NCI-H187 treated with DMSO at 0.1 percent for 48 hours (cell line): Measurements from ENCODE around the gene SPP2.

ENCODE experiments used
- DNase-seq: peaks from one replicate; lab custom pipeline; 2025; lab: John Stamatoyannopoulos, UW

SPP2 gene

GRCh38 chr2:234092344-234092743 is 41.8 kb downstream of the SPP2 start:
- no peak for DNase-seq

- DNase-seq, result no peak
Observed at GRCh38 chr2:234095301-234095700, 44.8 kb downstream of the SPP2 start.

- DNase-seq, result no peak
Observed at GRCh38 chr2:234096164-234096563, 45.7 kb downstream of the SPP2 start.

- DNase-seq, result no peak
Observed at GRCh38 chr2:234098681-234099080, 48.2 kb downstream of the SPP2 start.

DNA sequence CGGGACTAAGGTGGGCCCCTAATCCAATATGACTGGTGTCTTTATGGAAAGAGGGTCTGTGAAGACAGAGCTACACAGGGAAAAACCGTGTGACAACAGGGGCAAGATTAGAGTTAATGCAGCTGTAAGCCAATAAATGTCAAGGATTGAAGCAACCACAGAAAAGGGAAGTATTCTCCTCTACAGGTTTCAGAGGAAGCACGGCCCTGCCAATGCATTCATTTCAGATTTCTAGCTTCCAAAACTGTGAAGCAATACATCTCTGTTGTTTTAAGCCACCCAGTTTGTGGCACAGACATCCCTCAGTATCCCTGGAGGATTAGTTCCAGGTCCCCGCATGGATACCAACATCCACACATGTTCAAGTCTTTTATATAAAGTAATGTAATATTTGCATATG is 48.8 kb downstream of the SPP2 start:
- no peak for DNase-seq

DNA sequence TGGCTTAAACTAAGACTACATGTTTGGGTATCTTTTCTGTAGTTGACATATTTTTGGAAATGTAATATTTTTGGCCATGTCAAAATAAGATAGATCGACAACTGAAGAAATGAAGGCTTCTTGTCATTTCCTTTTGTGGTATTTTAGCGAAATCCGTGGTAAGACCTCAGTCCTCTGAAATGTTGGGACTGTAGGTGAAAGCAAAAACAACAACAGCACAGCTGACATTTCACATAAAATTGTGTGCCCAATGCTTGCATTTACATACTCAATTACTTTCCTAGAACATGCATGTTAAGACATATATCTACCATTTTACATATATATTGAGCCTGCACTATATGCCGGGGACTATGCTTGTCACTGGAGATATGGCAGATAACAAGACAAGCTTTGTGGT is 50.2 kb downstream of the SPP2 start:
- no peak for DNase-seq

DNA sequence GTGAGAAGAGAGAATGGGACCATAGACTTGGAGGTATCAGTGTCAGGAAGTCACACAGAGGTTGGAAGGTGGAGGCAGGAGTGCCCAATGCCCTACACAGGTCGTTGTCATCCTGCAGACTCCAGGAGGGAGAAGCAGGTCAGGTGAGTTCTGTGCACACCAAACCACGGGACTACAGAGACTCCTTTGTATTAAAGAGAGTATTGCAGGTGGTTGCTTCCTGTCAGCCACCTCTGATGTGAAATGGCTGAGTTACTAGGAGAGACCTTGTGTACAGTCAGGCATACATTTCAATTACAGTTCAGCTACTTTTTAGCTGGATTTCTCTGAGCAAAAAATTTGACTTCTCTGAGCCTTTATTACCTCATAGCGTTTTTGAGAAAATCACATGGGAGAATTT is 51.6 kb downstream of the SPP2 start:
- DNase-seq, result no peak

DNA sequence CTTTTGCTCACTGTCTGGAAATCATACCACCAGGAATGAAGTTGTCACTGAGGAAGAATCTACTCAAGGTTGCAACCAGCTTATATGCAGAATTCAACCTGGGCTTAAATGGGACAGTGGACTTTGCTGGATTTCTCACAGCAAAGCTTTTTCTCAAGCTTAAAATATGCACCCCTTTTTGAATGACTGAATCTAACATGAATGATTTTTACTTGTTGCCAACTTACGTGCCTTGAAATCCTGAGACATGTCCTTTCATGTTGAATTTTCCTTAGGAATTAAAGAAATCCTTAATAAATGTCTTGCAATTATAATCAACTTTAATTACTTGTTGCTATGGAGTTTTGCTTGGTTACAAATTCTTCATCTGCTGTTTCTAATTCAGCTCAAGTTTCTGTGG is 57.4 kb downstream of the SPP2 start:
- DNase-seq, result no peak

DNA sequence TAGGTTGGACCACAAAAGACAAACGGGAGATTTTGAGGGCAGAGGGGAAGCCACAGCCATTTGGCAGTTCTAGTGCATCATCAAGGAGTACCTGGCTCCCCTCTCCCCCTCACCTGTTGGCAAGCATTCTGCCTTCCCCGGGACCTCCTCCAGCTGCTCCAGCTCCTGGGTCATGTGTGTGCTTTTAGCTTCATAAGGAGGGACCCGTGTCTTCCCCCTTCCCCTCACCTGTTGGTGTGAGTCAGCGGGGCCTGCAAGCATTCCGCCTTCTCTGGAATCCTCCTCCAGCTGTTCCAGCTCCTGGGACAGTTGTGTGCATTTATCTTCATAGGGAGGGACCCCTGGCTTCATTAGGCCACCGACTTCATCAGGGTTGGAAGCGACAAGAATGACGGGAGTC is 58.8 kb downstream of the SPP2 start:
- no peak for DNase-seq

DNA sequence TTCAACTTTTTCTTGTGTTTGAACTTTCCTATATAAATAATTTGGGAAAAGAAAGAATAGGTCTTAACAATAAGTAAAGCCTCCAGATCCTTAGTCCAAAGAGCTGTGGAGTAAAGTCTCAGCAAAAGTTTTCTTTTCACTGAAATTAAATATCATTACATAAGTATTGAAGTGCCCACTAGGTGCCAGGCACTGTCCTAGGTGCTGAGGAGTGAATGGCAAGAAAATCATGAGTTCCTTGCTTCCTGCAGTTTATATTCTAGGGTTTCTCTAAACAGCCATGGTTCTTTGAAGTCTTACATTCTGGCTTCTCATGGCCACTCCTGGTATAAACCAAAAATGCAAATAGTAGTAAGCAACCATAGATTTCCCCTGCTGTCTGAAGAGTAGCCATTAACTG is 59.7 kb downstream of the SPP2 start:
- no peak for DNase-seq

DNA sequence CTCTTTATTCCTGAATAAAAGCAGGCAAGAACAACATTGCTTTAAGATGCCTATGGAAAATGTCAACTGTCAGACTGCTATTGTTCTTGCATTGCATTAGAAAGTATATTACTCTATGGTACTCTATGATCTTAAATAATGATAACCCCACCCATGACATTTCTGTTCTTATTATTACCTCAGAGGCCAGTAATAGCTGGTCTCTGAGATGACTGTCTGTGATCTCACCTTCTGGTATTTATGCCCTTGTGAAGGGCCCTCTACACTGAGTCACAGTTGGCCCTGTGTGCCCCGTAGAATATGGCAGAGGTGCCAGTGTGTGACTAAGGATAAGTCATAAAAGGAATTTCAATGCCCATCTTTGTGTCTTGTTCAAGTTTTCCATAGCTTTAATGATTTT is 61.0 kb downstream of the SPP2 start:
- no peak for DNase-seq

DNA sequence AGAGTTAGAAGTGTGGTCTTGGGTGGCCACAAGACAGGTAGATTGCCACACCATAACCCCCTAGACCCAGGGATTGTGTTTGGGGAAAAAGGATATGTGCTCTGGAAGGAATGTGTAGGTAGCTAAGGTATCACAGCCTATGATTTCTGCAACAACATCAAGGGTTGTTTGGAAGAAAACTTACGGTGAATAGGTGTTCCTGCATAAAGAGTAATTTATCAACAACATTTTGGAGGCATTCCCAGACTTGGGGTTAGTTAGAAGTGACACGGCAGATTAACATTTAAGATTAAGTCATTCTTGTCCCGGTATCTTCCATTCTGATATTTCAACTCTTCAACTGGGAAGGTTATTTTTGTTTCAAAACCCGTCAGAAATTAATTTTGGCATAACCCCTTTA is 65.5 kb downstream of the SPP2 start:
- no peak for DNase-seq

DNA sequence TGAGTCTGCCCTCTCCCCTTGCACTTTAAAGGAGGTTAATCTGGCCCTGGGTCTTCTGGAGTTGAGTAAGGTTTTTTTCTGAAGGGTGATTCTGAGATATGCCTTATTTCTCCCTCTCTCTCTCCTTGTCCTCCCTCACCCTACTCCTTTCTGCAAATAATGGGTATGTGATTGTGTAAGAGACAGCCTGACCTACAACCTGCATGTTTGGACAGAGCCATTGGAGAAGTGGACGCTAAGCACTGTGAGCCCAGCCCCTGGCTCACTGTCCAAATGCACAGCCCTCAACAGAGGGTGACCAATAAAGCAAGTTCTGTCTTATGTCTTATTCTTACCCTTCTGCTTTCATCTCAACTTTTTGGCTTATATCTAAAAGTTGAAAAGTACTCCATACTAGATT is 71.5 kb downstream of the SPP2 start:
- no peak for DNase-seq

DNA sequence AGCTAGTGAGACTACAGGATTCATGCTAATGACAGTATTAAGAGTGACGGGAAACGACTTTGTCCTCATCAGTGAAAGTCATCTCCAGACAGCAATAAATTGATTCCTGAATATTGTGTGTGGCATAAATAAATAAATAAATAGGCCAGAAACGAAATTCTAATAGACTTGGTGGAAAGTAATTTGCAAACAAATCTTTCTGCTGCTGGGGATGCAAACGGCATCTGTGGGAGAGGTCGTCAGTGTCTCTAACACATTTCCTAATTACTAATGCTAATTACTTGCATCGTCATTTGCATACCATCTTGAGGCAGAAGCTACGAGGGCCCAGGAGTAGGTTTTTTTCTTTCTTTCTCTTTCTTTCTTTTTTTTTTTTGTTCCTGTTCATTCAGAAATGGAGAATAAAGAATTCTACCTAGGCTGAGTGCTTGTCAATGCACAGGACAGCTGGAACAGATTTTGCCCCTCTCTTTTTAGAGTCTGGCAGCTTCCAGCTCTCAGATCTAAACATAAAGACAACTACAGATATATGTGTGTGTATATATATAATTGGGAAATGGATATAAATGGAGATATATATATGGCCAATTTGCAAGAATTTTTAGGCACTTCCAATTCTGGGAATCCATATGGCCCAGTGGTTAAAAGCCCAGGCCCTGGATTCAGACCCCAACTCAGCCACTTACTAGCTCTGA is 75.1 kb downstream of the SPP2 start:
- no peak for DNase-seq

- DNase-seq, result no peak
Observed at GRCh38 chr2:234126146-234126470, 75.6 kb downstream of the SPP2 start.
